GM18870 (cell line): Measurements from ENCODE around the gene DLL1.

Experiments used
- ATAC-seq: cut with Tn5 transposase; IDR thresholded peaks from one replicate; pipeline ENCODE4 v1.9.1; 2021; ENCODE audit warnings: moderate library complexity; ENCODE audit not compliant: unreplicated experiment

The DLL1 gene

GRCh38 chr6:170253226-170253909 lies 37.5 kb downstream of the DLL1 start:
- no peak for ATAC-seq

DNA sequence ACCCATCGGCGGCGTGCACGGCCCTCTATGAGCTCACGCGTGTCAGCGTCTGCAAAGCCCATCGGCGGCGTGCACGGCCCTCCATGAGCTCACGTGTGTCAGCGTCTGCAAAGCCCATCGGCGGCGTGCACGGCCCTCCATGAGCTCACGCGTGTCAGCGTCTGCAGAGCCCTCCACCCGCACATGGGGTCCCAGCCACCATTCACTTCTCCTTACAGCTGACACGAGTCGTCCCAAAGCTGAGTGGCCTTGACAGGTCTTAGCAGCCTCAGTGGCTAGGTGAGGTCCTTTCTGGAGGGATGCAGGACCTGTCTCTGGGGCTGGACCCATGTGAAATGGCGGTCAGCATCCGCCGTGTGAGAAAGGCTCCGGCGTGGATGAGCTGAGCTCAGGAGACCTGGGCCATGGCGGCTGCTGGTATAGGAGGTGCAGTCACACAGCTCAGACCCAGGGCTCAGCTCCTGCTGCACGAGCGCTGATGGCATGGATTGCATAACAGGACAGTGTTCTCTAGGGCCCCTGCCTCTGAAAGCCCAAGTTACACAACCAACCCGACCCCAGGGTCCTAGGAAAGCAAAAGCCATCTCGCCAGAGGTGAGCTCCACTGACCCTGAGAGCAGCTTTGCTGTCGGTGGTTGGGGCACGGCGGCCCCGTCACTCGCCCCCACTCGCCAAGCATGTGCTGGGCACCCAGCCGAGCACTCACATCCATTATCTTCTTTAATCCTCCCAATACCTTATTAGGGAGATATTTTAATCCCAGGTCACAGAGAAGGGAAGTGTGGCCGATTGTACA lies 38.9 kb downstream of the DLL1 start:
- ATAC-seq: no peak

- ATAC-seq: no peak
Measured at GRCh38 chr6:170250981-170251775, 39.7 kb downstream of the DLL1 start.

DNA sequence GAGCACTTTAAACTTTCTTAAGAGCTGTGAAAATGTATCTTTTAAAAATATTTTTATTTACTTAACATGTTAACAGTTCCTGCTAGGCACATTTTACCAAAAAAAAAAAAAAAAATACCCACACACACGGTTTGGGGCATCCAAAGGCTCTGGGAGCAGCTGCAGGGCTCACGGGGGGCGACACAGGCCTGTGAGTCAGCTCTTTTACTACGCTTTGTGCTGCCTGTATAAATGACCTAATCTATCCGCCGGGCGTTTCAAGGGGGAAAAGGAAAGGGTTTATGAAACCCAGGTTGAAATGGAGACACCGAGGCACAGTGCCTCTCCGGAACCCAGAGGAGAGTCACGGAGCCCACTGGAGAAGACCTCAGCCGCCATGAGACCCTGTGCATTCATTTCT lies 40.4 kb downstream of the DLL1 start:
- ATAC-seq: no peak

DNA sequence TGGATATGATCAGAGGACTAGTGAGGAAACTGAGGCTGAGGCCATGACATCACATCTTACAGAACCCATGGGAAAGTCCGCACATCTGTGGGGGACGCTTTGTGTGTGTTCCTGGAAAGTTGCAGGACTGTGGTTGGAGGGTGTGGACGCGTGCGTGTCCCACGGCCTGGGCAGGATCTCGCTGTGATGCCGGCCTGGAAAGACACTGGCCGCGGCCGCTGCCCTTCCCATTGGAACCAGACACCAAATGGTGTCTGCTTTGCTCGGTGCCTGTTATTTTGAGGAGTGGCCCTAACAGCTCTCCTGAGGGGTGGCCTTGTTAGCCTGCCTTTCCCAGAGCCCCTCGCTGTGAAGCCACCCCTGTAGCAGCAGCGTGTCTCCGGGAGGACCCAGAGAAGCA lies 41.1 kb downstream of the DLL1 start:
- ATAC-seq: no peak

- no peak for ATAC-seq
Measured at GRCh38 chr6:170248861-170249600, 41.8 kb downstream of the DLL1 start.

DNA sequence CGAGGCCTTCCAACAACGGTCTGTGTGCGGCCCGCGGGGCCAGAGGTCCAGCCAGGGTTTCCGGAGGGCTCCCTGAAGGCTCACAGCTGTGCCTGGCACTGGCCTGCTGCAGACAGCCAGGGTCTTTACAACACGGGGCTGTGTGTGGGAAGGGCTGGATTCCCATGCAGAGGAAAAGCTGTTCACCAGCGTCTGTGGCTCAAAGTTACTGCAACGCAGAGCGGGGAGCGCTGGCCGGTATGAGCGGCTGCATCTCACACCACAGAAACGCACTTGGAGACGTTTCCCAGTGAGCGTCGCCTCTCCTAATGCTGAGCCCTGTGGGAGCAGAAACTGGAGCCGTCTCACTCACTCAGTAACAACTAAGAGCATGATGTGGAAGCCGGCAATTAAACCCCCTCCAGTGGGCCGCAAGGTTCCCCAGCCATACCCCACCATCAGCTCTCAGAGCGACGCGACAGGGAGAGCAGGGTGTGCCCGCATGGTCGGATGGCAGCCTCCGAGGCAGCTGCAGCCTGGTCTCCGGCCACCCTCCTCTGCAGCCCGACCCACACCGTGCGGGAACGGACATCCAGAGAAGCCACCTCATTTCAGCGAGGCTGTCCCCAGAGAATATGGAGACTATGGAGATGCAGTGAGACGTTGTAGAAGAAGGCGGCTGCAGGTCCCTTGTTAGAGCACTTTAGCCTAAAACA lies 42.6 kb downstream of the DLL1 start:
- no peak for ATAC-seq

DNA sequence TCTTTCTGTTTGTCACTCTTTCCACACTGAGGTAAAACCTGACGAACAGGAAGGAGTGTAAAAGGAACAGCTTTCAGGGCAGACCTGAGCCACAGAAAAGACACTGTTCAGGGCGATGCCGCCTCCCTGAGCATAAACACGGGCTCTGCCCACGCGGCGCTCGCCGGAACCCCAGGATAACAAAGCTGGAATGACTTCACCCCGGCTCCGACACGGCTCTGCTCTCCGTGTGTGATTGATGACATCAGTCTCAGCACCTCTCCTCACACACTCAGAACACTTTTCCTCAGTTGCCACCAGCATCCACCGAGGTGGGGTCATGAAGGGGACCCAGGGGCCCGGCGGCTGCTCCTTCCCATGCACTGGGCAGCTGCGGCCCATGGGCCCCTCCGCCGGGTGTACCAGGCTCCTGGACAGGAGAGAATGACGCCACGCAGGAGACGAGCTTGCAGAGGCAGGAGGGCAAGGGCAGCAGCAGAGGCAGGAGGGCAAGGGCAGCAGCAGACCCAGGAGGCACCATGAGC lies 43.6 kb downstream of the DLL1 start:
- ATAC-seq: no peak

DNA sequence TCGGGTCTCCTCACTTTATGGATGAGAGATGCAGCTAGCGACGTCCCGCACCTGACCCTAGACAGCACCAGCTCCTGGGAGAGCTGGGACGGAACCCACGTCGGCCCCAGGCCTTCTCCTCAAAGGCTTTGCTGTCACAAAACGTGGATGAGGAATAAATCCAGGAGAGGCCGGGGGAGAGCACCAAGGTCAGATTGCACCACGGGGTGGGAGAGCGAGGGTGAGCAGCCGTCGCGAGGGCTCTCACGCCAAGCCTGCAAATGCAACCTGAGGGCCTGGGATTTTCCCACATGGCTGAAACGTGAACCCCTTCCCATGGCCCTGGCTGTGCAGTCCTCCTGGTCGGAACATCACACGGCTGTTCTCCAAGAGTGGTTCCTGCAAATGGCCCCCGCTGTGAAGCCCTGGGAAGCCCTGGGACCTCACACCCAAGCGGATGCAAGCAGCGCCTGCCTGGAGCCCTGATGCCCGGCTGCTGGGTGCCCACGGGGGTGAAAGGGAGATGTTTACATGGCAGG lies 45.3 kb downstream of the DLL1 start:
- no peak for ATAC-seq

DNA sequence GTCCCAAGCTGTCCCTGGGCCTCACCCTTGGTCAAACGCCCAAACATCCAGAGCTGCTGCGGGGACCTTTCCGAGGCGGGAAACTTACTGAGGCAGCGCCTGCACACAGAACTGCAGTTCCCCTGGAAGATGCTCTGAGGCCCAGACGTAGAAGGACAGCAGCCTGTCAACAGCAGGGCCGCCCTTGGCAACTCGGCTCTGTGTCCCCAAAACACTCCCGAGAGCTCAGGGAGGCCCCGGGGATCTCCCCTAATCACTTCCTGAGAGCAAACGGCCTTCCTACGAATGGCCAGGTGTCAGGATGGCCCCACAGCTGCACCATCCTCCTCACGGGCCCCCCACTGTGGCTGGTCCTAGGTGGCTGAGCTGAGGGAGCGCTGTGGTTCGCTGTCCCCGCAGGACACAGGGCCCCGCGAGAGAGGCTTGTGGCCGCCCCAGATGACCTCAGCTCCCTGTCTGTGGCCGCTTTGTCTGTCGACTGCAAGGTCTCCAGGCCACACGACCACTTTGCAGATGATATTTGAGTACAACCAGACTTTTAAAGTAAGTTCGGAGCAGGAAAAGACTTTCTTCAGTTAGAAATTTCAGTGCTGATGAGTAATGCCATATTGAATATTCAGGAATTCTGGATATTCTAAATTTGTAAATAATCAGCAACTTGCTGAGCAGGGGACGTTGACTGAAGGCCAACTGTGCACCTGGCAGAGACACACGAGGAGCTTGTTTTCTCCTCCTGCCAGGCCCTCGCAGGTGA lies 46.0 kb downstream of the DLL1 start:
- no peak for ATAC-seq

DNA sequence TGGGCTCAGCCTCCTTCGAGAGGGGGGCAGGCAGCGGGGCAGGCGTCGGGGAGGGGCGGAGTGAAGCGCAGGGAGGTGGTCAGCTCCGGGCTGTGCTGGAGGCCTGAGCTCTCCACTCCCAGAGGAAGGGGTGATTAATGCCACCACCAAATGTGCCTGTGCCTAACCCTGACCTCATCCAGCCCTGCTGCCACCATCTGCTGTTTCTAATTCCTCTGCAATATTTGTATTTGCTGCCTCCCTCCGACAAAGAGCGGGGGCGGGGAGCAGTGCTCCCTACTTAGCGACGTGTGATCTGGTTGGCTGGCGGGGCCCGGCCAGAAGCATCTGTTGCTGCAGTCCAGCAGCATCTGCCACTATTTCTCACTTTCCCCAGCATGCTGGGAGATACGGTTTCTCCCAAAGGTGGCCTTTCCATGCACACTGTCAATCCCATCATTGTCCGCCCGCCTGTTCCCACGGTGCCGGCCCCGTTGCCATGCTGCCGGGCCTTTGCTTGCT lies 47.0 kb downstream of the DLL1 start:
- ATAC-seq: no peak

GRCh38 chr6:170243386-170243785 lies 47.5 kb downstream of the DLL1 start:
- no peak for ATAC-seq

DNA sequence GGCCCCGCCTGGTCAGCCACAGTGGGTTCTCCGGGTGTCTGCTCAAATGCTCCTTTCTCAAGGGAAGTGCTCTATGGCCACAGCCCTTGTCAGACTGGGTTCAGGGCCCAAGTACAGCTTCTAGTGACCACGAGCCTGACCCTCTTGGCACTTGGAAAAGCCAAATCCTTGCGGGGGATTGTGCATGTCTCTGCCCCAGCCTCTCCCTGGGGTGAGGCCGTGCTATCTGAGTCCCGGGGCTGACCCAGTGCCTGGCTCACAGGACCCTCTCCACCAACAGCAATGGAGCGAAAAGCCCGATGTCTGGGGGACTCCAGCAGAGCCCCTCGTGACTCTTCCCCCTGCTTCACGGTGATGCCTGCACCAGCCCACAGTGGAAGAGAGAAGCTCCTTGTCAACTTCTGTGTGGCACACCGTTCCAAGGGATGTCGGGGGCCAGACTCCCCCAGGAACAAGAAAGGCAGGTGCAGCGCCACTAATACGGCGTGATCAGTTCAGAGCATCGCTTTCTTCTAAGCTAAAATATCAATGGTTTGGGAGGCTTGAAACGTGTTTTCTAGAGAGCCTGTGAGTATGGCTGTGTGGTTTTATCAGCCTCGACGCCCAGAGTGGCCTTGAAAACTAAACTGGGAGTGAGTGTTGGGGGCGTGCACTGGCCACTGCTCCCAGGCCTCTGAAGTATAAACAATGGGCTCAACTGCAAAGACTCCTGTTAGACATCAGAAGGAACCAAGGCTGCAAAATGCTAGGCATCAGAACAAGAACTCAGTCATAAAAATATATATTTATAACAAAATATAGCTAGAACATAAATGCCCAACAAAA lies 51.9 kb downstream of the DLL1 start:
- ATAC-seq: no peak

DNA sequence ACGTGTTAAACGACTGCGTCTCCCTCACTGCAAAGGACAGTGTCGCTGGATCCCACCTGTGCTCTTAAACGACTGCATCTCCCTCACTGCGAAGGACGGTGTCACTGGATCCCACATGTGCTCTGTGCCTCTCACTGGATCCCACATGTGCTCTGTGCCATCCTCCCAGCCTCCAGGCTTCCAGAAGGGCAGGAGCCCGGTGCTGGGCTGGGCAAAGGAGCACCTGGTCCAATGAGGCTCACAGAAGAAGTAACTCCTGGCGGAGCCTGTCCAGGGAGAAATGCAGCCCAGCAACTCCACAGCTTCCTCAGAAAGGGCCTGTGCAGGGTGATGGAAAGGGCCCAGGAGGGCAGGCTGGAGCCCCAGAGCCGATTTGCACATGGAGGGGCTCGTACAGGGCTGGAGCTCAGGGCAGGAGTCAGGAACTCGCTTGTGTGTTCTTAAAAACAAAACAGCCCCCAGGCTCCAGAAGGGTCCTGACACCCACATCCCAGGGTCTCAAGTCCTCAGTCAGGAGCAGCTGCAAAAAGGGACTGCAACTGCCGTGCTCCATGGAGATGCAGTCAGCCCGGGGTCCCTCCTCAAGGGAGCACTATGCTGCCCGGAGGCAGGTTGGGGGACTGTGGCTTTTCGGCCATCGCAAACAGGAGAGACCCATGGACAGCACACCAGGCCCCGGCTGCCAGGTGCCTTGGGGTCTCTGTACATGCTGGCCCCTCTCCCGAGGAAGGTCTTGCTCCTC lies 52.7 kb downstream of the DLL1 start:
- ATAC-seq: no peak

- ATAC-seq: no peak
Measured at GRCh38 chr6:170236131-170236836, 54.6 kb downstream of the DLL1 start.

GRCh38 chr6:170235391-170236125 lies 55.3 kb downstream of the DLL1 start:
- no peak for ATAC-seq
